ENCODE results near the gene KPNA3.

The KPNA3 gene, protein sequence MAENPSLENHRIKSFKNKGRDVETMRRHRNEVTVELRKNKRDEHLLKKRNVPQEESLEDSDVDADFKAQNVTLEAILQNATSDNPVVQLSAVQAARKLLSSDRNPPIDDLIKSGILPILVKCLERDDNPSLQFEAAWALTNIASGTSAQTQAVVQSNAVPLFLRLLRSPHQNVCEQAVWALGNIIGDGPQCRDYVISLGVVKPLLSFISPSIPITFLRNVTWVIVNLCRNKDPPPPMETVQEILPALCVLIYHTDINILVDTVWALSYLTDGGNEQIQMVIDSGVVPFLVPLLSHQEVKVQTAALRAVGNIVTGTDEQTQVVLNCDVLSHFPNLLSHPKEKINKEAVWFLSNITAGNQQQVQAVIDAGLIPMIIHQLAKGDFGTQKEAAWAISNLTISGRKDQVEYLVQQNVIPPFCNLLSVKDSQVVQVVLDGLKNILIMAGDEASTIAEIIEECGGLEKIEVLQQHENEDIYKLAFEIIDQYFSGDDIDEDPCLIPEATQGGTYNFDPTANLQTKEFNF

GRCh38 chr13:49792550-49793324, at the start of gene KPNA3:
KPNA3 (minus strand) TSS chr13:49792682; CDS start chr13:49792506, 176 bp downstream.
- no peak for TF ChIP-seq CTCF (IDR thresholded peaks at IDR 0.05; ENCODE audit: low read depth, low read length, missing control alignments)
- in situ Hi-C loops (cut with HindIII; ENCODE audit: low sequenced_read_pairs): no loop called here
- peak within 1 kb of the TSS; percentile 69 for H3K4me3 ChIP-seq (ENCODE audit: low read depth, low read length)

DNA sequence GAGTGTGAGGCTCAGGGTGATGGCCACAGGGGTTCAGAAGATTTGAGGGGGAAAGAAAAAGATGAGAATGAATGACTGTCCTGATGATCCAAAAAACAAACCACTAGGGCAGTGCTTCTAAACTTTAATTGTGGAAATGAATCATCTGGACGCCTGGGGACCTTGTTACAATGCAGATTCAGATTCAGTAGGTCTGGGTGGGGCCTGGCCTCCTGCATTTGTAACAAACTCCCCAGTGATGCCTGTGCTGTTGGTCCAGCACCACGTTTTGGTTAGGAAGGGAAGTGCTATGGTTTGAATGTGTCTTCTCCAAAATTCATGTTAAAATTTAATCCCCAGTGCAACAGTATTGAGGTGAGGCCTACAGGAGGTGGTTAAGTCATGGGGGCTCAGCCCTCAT, 49.5 kb upstream of the KPNA3 start:
- DNase-seq (ENCODE audit: low read depth): no peak

More at GRCh38 chr13:49792550-49793324, at the start of gene KPNA3:
- DNase-seq (ENCODE audit: low read depth): peak; percentile 93

GRCh38 chr13:49840675-49841074, 48.2 kb upstream of the KPNA3 start:
- in situ Hi-C loops (cut with HindIII; ENCODE audit: low sequenced_read_pairs): no loop called here
- no peak for TF ChIP-seq CTCF (IDR thresholded peaks at IDR 0.05; ENCODE audit: low read depth, low read length, missing control alignments)
- no peak for DNase-seq (ENCODE audit: low read depth)
- H3K4me3 ChIP-seq (ENCODE audit: low read depth, low read length): no peak overlapping the region

More for the DNA sequence above, 49.5 kb upstream of the KPNA3 start:
- TF ChIP-seq CTCF (IDR thresholded peaks at IDR 0.05; ENCODE audit: low read depth, low read length, missing control alignments): no peak
- in situ Hi-C loops (cut with HindIII; ENCODE audit: low sequenced_read_pairs): no loop called here
- H3K4me3 ChIP-seq (ENCODE audit: low read depth, low read length): no peak overlapping the region

GRCh38 chr13:49840266-49840665, 47.8 kb upstream of the KPNA3 start:
- TF ChIP-seq CTCF (IDR thresholded peaks at IDR 0.05; ENCODE audit: low read depth, low read length, missing control alignments): no peak
- no peak for DNase-seq (ENCODE audit: low read depth)
- in situ Hi-C loops (cut with HindIII; ENCODE audit: low sequenced_read_pairs): no loop called here
- H3K4me3 ChIP-seq (ENCODE audit: low read depth, low read length): no peak overlapping the region

DNA sequence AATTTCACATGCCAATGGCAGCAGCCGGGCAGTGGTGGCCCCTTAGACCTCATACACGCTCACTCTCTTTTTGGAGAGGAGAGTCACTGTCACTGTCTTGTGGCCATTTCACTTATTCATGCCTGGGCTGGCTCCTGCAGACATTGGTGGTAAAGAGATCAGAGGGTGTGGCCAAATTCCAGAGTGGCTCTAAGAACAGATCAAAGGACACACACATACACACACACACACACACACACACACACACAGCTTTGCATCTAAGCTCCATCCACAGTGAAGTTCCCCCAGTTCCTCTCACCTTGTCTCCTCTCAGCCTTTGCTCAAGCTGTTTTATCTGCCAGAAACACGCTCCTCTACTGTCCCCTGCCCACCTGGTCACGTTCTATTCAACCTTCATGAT, 46.5 kb upstream of the KPNA3 start:
- H3K4me3 ChIP-seq (ENCODE audit: low read depth, low read length): no peak overlapping the region
- in situ Hi-C loops (cut with HindIII; ENCODE audit: low sequenced_read_pairs): no loop called here
- TF ChIP-seq CTCF (IDR thresholded peaks at IDR 0.05; ENCODE audit: low read depth, low read length, missing control alignments): no peak
- no peak for DNase-seq (ENCODE audit: low read depth)

GRCh38 chr13:49836516-49836915, 44.0 kb upstream of the KPNA3 start:
- no peak for TF ChIP-seq CTCF (IDR thresholded peaks at IDR 0.05; ENCODE audit: low read depth, low read length, missing control alignments)
- in situ Hi-C loops (cut with HindIII; ENCODE audit: low sequenced_read_pairs): no loop called here
- DNase-seq (ENCODE audit: low read depth): no peak
- H3K4me3 ChIP-seq (ENCODE audit: low read depth, low read length): no peak overlapping the region
